Astrocyte of the spinal cord (primary cell): Measurements from ENCODE around the gene CLDN1.

Experiments
- DNase-seq: peaks from one replicate; pipeline ENCODE4 v3.0.0; 2011; ENCODE audit warnings: low read depth, low spot score
- H3K4me3 ChIP-seq: 2 replicates; pipeline ENCODE4 v1.5.1; 2011; ENCODE audit warnings: low read depth, mild to moderate bottlenecking, low read length, moderate library complexity
- in situ Hi-C: cut with HindIII; loops from 2 replicates; pipeline ENCODE4 v1.10.0; 2017; ENCODE audit warnings: low sequenced_read_pairs
- TF ChIP-seq, protein P1 (sequence below): IDR thresholded peaks from 2 replicates; pipeline ENCODE4 v1.5.1; 2012; ENCODE audit warnings: low read depth, mild to moderate bottlenecking, low read length, inconsistent platforms

CLDN1 gene

DNA sequence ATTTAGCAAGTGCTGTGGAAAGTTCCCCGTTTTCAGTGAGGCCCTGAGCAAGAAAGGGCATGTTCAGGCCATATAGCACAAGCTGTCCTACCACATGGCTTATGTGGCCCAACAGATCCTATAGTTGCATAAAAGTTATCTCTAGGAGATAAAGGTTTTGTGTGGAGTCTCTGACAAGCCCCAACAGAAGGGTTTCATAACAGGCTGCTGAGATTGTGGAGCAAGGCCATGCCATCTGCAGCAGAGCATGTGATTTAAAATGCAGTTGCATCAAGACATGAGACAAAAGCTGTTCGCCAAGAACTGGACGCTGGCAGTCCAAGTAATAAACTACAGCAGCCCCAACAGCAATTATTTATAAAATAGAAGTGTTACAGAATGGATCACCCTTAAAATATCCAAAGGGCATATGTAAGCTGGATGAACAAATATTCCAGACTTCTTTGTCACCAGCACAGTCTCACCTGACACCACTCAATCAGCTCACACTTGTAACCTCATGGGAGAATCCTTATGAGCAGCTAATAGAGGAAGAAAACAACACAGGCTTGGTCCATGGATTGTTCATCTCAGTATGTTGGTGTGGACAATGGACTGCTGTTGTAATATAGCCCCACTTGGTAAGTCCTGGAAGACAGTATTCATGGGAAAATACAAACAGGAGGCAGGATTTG is 14.4 kb upstream of the CLDN1 start:
- no peak for DNase-seq
- no peak overlapping the region for H3K4me3 ChIP-seq
- in situ Hi-C loops, result no loop called here
- TF ChIP-seq, protein P1, sequence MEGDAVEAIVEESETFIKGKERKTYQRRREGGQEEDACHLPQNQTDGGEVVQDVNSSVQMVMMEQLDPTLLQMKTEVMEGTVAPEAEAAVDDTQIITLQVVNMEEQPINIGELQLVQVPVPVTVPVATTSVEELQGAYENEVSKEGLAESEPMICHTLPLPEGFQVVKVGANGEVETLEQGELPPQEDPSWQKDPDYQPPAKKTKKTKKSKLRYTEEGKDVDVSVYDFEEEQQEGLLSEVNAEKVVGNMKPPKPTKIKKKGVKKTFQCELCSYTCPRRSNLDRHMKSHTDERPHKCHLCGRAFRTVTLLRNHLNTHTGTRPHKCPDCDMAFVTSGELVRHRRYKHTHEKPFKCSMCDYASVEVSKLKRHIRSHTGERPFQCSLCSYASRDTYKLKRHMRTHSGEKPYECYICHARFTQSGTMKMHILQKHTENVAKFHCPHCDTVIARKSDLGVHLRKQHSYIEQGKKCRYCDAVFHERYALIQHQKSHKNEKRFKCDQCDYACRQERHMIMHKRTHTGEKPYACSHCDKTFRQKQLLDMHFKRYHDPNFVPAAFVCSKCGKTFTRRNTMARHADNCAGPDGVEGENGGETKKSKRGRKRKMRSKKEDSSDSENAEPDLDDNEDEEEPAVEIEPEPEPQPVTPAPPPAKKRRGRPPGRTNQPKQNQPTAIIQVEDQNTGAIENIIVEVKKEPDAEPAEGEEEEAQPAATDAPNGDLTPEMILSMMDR, result no peak

DNA sequence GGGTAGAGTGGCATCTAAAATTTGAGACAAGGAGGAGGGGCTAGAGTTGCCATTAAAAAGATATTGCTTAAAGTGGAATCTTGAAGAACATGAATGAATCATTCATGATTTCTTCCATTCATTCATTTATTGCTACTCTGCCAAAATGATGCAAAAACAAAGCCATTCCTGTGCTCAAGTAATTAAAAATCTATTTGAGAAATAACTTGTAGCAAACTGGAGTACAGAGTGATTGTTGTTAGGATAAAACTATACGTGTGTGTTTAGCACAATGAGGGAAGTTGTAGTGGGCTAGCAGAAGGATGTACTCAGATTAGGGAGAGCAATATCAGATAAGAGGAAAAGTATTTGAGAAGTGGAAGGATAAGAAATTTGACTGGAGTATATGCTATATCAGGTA is 11.7 kb upstream of the CLDN1 start:
- TF ChIP-seq, protein P1, result no peak
- no peak for DNase-seq
- no peak overlapping the region for H3K4me3 ChIP-seq
- in situ Hi-C loops, result no loop called here

DNA sequence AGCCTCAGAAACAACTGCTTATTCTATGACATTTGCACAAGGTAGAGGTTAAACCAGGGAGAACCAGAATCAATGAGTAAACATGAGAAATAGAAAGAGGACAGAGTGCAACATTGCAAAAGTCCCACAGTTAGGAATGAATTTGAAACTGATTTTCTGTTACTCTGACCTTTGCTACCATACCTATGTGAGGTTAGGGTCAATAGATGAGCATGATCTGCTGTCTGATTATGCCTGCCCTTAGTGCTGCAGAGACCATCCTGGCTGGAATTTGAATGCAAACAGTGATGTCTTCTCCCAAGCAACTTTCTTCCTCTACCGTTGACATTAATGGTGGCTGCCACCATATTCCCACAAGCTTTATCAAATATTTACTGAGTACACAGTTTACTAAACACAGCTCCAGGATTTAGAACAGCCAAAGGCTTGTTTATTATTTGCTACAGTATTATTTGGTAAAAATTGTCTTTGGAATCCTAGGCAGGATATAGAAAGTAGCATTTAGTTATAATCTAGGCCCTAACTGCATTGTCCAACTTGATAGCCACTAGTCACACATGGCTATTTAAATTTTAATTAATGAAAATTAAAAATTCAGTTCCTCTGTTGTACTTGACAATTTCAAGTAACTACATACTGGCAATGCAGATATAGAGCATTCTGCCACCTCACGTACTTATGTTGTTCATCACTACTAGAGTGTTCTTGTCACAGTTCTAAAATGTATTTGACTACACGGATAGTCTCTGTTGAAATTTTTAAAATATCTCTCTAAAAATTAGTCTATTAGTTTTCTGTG is 8.9 kb upstream of the CLDN1 start:
- TF ChIP-seq, protein P1, result no peak
- no peak overlapping the region for H3K4me3 ChIP-seq
- in situ Hi-C loops, result no loop called here
- DNase-seq, result no peak

DNA sequence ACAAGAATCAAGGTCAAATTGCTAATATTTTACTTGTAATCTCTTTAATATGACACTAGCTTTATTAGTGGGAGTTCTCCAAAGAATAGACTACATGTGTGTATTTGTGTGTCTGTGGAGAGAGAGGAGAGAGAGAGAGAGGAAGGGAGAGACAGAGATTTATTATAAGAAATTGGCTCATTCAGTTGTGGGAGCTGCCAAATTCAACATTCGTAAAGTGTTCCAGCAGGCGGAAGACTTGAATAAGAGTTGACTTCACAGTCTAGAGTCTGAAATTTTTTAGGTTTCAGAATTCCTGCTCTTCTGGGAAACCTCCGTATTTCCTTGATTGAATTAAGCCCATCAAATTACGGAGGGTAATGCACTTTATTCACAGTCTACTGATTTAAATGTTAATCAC is 4.7 kb upstream of the CLDN1 start:
- TF ChIP-seq, protein P1, result no peak
- H3K4me3 ChIP-seq, result no peak overlapping the region
- in situ Hi-C loops, result no loop called here
- peak; percentile 74 for DNase-seq

DNA sequence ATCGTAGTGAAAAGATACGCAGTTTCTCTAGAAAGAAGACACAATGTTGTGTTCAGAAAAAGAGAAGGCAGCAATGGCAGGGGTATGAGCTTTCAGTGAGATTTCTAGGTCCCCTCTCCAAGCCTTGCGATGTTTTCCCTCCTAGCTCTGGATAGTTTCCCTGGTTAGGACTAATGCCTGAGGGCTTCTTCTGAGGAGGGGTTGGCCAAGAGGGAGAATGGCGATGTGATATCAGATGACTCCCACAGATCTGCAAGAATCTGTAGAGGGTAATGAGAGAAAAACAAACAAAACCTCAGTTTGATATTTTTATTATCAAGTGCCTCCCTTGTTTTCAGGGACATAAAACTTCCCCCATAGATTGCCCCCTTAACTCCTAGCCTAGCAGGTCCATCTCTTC is 4.1 kb upstream of the CLDN1 start:
- in situ Hi-C loops, result no loop called here
- H3K4me3 ChIP-seq, result no peak overlapping the region
- TF ChIP-seq, protein P1, result no peak
- DNase-seq, result no peak

DNA sequence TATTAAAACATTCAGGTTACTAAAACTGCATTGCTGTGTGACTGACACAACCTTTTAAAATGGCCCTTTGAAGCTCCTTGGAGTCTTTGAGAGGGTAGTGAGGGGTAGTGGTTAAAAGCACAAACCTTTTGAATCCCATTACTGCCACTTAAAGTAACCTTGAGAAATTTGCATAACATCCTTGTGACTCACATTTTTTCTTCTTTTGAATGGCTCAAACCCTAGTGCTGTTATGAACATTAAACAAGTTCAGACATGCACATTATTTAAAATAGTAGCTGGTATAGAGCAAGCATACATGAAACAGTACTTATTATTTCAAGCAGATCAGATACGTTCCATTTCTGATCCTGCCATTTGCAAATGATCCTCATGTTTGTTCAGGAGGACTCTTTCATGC is 3.7 kb upstream of the CLDN1 start:
- in situ Hi-C loops, result no loop called here
- H3K4me3 ChIP-seq, result no peak overlapping the region

More for the DNA sequence above, 3.7 kb upstream of the CLDN1 start:
- DNase-seq, result peak; percentile 38
- TF ChIP-seq, protein P1, result no peak
